IPS DF 4.7 (cell line): ENCODE measurements around the gene BCAR1.

Source experiments
- DNase-seq: peaks from one replicate; pipeline ENCODE4 v3.0.0-alpha.2; 2013; ENCODE audit warnings: low spot score; ENCODE audit errors: extremely low read depth

Gene BCAR1

GRCh38 chr16:75239542-75240122, 11.8 kb downstream of the BCAR1 start:
- DNase-seq: no peak

GRCh38 chr16:75238853-75239541, 12.4 kb downstream of the BCAR1 start:
- no peak for DNase-seq

GRCh38 chr16:75238132-75238852, 13.1 kb downstream of the BCAR1 start:
- DNase-seq: no peak

- DNase-seq: no peak
These were observed 13.9 kb downstream of the BCAR1 start for GRCh38 chr16:75237398-75238131.

GRCh38 chr16:75236736-75237397, 14.6 kb downstream of the BCAR1 start:
- DNase-seq: no peak

- no peak for DNase-seq
These were observed 15.2 kb downstream of the BCAR1 start for GRCh38 chr16:75236232-75236631.

GRCh38 chr16:75235721-75236193, 15.7 kb downstream of the BCAR1 start:
- no peak for DNase-seq

GRCh38 chr16:75234856-75235696, 16.3 kb downstream of the BCAR1 start:
- no peak for DNase-seq

- no peak for DNase-seq
These were observed 17.8 kb downstream of the BCAR1 start for GRCh38 chr16:75233611-75233938.

GRCh38 chr16:75231570-75231969, 19.9 kb downstream of the BCAR1 start:
- DNase-seq: no peak

- DNase-seq: no peak
These were observed 20.8 kb downstream of the BCAR1 start for GRCh38 chr16:75230471-75231110.

GRCh38 chr16:75229172-75230031, 22.0 kb downstream of the BCAR1 start:
- no peak for DNase-seq

GRCh38 chr16:75228143-75228976, 23.1 kb downstream of the BCAR1 start:
- no peak for DNase-seq

GRCh38 chr16:75227361-75228142, 23.9 kb downstream of the BCAR1 start:
- no peak for DNase-seq

- no peak for DNase-seq
These were observed 24.7 kb downstream of the BCAR1 start for GRCh38 chr16:75226550-75227360.

GRCh38 chr16:75225678-75226515, 25.5 kb downstream of the BCAR1 start:
- no peak for DNase-seq
